Stimulated activated CD4-positive, alpha-beta T cell treated with anti-CD3 and anti-CD28 coated beads, Interleukin-4, amount 100 ng/mL, for 48 hours (primary cell): Measurements from ENCODE around the gene LTBP3.

ENCODE experiments used
- DNase-seq, 2 donors: peaks; one replicate each; pipeline ENCODE4 v3.0.0-alpha.2; 2020; ENCODE audit warnings: low read depth in 2 of 2

The LTBP3 gene

DNA sequence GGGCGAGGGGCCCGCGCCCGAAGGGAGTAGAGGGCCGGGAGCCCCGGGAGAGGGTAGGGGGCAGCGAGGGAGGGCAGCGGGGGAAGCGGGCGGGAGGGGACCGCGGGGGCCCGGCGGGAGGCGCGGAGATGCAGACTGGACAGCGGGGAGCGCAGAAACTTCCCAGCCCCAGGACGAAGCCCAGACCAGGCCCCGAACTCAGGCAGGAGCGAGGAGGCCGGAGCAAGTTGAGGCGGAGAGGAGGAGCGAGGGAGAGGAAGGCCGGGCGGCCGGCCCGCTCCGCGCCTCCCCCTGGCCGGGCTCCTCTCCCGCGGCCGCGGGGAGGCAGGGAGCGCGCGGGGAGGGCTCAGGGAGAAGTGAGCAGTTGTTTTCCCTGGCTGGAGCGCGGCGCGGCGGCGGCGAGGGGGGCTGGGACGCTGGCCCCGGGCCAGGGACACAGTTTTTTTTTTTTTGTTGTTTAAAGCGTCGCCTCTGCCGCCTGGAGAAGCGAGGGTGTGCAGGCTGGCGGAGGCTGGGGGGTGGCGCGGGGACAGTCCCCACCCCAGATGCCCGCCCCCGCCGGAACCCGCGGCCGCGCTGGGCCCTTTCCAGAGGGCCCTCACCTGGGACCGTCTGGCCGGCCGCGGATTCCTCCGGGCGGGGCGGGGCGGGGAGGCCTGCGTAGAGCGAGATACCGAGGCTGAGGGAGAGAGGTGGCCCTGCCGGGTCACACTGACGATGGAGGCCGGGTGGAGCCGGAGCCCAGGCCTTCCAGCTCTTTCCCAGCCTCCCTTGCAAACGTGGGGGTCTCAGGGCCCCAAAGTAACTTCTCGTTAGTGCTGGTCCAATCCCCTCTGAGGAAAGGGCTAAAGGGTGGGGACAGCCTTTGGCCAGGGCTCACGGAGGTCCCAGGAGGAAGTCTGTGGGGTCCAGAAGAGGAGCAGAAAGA, at the start of gene LTBP3:
Gene LTBP3 (minus strand): TSS at position 358 of the 928 bp plus-strand sequence. CDS start 400 bp downstream, outside the sequence.
- DNase-seq = no peak

DNA sequence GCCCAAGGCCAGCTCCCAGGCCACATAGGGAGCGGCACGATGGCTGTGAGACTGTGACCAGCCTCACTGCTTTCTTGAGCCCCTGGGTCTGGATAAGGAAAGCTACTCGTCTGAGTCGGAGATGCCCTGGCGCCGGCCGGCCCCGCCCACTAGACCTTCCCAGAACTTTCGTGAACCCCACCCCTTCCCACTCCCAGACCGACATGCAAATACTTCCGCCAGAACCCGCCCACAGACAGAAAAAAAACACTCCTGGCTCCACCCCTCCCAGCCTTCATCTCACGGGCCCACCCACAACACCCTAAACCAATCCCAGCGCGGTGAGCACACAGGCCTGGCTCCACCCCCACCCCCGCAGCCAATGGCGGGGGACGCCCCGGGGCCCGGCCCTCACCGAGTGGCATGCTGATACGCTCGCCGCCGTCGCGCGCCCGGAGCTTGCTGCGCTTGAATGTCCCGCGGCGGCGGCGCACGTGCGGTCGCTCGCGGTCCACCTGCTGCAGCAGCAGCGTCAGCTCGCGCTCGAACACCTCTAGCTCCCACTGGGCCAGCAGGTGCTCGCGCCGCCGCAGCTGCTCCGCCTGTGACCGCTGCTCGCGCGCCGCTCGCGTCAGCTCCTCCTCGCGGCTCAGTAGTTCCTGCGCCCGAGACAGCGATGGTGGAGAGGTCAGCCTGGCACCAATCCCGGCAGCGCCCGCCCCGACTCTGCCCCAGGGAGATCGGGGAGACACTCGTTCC, 48.9 kb upstream of the LTBP3 start:
- DNase-seq = no peak

DNA sequence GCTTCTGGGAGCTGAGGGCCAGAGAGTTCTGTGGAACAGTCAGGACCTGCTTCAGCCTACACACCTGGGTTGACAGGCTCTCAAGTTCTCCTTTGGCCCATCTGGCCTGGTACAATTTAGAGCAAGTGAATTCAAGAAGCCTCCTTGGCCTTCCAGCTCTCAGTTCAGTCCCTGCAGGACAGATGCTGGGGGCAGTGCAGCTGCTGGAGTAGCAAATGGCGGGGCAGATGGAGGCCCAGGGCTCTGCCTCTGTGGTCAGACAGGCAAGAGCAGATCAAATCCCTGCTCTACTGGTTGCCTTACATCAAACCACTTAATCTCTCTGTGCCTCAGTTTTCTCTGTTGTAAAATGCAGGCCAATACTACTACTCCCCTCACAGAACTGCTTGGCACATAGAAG, 46.1 kb upstream of the LTBP3 start:
- DNase-seq = no peak

DNA sequence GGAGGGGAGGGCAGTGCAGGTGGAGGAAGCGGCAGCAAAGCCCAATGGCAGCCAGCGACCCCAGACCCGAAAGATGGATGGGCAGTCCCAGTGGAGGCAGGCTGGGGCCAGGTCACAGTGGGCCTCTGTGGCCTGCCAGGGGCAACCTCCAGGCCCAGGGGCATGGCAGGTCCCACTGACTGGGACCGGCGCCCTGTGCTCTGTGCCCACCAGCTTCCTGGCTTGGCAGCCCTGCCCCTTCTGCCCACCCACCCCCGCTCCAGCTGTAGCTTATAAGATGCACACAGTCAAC, 41.7 kb upstream of the LTBP3 start:
- DNase-seq = no peak

DNA sequence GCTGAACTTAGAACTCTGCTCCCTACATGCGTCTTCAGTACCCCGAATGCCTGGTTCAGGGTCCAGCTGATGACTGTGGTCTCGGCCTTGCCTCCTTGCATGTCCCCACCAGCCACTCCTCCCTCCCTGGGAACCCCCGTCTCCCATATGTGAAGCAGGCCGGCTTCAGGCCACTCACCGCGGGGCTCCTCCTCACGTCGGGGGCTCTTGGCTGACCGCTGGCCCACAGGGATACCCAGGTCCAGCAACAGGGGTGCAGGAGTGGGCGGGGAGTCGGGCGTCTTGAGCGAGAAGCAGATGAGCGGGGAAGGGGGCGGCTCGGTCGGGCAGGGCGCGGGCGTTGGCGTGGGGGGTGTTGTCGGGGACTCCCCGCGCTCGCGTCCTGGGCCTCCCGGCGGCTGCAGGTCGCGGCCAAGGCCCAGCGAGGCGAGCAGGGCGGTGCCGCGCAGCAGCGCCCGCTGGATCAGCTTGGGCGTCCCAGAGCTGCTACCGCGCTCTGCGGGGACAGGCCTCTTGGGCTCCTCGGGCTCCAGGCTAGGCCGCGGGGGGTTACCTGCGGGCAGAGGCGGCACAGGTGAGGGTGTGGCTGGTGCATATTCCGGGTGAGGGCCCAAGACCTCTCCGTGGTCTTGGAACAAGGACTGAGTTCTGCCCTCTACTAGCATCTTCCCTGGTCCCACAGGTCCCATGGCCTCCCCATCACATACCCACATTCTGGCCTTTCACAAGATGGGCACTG, 41.2 kb upstream of the LTBP3 start:
- no peak for DNase-seq

DNA sequence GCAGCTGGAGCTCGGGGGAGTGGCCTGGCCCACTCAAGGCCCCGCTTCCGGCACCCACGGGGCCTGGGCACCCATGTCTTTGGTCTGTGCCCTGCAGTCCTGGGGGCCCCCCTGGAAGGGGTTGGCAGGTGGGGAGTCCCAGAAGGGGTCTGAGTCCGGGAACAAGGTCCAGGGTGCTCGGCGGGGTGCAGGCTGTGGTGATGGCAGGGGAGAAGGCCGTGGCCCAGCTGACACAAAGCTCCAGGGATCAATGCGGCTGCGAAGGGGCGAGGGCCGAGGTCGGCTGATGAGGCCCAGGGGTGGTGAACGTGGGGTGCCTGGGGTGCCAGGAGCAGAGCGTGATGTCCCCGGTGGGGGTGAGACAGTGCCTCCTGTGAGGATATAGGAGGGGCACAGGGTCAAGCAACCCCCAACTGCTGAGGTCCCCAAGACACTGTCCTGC, 40.1 kb upstream of the LTBP3 start:
- no peak for DNase-seq

DNA sequence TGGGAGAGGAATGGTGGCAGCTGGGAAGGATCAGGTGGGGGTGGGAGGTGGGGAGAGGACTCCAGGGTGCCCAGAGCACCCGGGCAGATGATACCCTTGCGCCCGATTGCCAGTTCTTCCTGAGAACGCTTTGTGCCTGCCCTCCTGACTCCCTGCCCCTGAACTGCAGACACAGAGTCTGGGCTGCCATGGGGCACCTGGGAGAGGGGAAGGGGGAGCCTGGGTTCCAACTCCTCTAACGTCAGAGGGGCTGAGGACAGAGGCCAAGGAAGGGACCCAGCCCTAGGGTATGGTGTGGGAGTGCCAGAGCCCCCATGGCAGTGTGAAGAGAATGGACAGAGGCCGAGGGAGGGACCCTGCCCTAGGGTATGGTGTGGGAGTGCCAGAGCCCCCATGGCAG, 38.4 kb upstream of the LTBP3 start:
- DNase-seq = no peak

DNA sequence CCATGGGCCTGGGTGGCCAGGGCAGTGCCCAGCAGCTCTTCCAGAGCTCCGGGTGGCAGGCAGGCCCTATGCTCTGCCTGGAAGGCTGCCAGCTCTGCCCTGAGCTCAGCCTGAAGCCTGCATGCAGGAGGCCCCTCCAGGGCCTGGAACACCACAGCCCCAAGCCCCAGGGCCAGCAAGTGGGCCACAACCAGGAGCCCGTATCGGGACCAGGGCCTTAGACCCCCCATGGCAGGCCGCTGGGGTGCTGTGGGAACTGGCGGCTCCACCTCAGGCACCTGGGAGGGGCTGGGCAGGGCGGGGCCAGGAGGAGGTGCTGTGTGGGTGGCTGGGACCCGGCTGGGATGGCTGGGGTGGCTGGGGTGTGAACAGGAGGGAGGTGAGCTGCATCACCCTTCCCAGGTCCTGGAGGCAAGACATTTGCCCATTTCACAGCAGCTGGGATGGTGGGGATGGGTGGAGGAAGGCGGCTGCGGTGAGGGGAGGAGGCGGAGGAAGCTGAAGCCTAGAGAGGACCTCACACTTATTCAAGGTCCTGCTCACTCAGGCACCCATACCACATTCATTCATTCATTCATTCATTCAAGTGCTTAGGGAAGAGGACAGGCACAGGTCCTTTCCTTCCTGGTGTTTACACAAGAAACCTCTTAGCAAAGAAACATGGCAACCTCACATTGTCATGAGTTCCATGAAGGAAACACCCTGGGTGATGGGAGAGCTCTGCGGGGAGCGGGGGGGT, 37.6 kb upstream of the LTBP3 start, which contains the start of gene KCNK7:
Gene KCNK7 (minus strand): TSS at position 258 of the 739 bp plus-strand sequence. CDS start 28 bp downstream, at position 230.
- DNase-seq = no peak

DNA sequence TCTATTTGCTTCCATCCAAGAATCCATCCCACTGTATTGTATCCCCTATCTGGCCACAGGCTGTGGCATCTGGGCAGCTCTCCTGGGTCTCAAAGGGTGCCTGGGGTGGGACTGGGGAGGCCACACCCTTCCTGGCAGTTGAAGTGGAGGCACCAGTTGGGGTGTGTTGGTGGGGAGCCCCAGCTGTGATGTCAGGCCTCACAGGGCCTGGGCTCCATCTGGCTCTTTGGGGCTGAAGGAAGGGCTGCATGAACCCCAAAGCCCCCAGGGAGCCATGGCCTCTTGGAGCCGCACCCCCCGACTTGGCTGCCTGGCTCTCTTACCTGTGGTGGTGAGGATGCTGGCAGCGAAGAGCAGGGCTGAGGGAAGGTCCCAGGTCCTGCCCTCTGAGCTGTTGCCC, 37.0 kb upstream of the LTBP3 start:
- DNase-seq = no peak

DNA sequence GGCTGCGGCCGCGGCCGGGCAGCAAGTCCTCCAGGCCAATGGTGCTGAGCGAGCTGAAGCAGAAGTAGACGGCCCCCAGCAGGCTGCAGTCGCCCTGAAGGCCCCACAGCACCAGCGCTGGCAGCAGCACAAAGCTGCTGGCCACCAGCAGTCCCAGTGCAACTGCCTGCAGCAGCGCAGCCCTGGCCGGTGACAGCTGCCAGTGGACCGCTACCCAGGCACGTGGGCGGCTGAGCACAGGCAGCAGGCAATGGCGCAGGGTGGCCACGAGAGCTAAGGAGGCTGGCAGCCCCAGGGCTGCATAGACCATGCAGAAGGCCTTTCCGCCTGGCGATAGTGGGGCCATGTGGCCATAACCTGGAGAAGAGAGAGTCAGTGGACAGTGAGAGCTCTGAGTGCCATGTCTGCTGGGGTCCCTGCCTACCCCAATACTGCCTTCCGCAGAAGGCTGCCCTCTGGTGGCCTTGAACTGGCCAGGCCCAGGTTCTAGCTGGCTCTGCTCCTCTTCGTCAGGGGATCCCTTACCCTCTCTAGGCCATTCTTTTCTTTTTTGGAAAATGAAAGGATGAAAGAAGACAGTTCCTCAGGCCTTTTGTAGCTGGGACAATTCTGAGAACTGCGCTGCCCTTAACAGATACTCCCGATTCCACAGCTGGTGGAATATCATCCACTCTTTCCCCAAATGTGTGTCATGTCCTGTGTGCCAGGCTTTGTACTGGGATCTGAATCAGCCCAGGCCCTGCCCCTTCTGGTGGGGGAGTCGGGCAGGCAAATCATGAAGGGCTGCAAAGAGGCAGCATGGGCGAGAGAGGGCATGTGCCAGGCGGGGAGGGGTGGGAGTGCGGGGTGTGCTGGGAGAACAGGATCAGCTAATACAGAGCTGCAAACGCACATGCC, 35.6 kb upstream of the LTBP3 start:
- DNase-seq = no peak

DNA sequence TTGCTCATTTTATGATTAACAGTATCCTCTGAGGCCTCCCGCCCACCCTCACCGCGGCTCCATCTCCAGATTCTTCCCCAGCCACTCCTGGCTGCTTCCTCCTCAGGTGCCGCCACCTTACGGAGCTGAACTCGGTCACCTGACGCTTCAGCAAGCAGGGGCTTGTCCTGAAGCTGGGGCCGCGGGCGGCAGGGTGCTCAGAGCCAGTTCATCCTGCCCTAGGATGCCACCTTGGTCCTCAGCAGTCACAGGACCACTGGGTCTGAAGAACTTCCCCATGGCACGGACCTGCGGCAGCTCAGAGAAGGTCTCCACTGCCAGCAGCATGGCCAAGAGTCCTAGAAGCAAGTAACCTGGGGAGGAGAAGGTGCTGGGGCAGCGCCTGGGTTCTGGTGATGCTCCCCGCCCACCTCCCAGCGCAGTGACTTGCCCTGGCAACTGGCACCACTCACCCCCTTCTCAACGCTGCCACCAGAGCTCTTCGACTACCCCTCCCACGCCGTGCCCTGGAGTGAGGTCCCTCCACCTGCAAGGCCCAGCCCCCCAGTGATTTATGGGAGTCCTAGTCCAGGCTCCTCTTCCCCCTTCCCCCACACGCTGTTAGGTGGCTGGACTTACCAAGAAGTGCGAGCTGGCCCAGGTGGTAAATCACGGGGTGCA, 34.8 kb upstream of the LTBP3 start:
- DNase-seq = no peak

DNA sequence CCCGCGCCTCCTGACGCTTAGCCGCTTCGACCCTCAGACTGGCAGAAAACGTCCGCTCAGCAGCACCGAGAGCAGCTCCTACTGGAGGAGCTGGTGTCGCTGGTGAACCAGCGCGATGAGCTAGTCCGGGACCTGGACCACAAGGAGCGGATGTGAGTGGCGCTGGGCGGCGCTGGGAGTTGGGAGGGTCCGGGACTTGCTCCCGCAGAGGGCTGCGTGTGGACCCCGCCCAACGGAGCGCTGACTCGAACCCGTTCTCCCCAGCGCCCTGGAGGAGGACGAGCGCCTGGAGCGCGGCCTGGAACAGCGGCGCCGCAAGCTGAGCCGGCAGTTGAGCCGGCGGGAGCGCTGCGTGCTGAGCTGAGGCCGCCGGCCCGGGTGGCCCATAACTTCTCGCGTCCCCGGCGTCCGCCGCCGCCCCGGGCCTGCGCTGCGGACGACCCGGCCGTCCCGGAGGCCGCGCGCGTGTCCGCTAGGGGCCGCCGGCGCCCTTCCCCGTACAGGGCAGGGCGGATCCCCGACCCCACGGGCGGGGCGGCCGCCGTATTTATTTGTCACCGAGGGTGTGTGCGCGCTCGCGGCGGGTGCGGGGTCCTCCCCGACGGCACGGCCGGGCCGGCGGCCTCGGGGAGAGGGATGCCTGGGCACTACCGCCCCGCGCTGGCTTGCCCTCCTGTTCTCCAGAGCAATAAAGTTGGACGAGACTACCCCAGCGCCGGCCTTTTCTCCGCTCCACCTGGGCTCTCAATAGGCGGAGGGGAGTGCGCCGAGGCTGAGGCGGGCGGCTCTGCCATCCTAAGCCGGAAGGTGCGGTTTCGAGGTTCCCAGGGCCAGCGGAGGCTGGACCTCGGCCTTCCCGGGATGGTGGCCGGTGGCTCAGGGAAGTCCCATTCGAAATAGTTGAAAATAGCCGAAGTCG, 34.0 kb upstream of the LTBP3 start:
- DNase-seq = no peak

DNA sequence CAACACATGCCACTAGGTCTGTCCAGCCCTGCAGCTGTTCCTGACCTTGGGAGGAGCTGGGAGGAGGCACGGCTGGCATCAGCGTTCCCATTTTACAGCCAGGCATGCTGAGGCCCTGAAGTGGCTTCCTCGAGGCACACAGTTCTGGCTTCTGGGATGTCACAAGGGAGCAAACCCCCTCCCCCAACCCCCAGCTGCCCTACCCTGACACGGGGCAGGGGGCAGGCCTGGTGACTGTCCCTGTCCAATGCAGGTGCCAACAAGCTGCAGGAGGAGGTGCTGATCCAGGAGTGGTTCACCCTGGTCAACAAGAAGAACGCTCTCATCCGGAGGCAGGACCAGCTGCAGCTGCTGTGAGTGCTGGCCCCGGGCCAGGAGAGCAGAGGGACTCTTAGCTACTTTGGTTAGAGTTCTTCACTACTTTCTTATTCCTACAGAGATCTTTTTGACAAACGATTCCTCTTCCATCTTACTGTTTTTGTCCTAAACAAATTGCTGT, 32.1 kb upstream of the LTBP3 start:
- DNase-seq = no peak

DNA sequence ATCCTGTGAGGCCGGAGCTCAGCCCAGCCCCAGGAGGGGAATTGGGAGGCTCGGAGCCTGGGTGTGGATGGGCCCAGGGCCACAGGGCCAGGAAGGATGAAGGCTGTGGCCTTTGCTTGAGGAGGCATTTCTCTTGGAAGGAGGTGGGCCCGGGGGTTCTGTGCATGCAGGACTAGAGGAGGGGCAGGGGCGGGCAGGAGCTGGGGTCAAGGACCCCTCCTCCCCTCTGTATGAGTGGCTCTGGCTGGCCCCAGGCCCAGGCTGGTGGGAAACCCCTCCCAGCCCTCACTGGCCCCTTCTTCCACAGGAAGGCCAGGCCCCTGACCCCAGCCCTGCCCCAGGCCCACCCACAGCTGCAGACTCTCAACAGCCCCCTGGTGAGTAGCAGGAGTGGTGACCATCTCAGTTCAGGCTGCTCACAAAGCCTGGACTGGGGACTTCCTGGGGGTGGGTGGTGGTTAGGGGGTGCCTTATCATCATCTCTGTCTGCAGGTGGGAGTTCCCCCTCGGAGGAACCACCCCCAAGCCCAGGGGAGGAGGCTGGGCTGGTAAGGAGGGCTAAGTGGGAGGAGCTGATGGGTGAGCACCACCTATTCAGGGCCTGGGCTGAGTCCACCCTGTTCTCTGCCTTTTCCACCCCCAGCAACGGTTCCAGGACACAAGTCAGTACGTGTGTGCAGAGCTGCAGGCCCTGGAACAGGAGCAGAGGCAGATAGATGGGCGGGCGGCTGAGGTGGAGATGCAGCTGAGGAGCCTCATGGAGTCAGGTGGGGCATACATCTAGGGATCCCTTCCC, 31.5 kb upstream of the LTBP3 start:
- no peak for DNase-seq

DNA sequence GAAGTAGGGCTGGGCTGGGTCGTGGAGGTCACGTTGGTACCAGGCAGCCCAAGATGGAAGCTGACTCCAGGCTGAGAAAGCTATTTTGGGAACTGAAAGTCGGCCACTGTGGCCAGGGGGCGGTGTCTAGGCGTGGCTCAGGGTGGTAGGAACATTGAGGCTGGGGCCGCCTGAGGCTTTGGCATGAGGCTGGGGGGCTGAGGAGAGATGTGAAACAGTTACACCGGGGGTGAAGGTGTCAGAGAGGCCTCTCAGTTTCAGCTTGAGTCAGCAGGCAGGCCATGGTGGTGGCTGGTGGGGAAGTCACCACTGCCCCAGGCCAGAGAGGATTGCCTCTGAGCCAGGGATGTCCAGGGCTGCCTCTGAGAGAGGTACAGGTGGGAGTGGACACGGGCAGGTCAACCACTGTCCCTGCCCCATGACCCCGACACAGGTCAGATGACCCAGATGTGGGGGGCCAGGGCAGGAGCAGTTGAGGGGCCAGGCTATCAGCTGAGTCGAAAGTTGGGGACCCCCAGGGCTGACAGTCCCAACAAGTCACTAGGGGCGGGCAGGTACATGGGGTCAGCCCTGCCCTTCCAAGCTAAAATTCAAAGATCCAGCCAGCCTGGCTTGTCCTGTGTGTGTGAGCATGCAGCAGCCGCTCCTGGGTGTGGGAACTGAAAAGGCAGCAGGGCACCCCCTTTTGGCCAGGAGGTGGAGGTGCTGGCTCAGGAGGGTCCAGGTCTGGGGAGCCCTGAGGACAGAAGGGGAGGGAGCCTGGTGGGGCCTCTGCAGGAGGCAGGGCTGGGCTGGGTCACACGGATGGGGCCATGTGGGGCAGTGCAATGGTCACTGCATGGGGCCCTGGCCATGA, 30.3 kb upstream of the LTBP3 start:
- peak; percentile 67 to 68 for DNase-seq

DNA sequence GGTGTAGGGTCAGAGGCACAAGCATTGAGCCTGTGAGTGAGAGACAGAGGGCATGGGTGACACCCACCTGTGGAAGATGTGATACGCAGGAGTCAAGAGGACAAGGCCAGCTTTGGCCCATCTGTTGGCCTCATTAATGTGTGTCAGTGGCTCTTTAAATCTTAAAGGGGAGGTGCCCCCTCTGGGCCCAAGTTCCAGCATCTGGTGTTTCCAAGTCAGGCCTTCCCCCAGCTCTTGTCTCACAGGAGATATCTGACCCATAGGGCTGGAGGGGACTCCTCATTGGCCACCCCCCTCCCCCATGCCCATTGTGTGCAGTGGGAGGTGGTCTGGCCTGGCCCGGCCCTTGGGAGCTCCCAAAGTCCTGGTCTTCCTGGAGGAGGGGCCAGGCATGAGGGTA, 28.5 kb upstream of the LTBP3 start:
- DNase-seq = no peak

DNA sequence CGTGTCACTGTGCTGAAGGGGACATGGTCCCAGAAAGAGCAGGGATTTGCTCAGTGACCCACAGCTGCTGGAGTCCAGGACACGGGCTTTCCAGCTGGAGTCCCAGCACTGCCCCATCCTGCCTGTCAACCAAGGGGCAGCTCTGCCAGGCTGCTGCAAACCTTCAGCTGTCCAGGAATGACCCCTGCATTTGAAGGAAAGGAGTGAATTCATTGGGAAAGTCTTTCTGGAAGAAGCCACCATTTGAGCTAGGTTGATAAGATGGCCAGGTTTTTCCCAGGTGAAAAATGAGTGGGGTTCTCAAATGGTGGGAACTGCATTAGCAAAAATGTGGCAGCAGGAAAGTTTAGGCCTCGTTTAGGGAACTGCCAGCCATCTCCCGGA, 28.1 kb upstream of the LTBP3 start:
- no peak for DNase-seq
